Renal cortex interstitium (tissue), 11 donors: ENCODE measurements around the gene HSPA8. TPM values are rescaled to one million over a fixed set of nuclear protein-coding genes. Genes with fewer than 3 reads are reported as not detected.
"Not testable (repeated sequence)": the region's sequence is repeated elsewhere in the genome, so short reads cannot be mapped to it uniquely, and the experiment has no call there.

Experiments used
- DNase-seq, 11 donors: peaks; one replicate each; pipeline ENCODE4 v3.0.0-alpha.2; 2013; ENCODE audit warnings: low read depth in 9 of 11, low spot score in 4 of 11; ENCODE audit errors: extremely low read depth in 1 of 11
- polyA plus RNA-seq, 3 donors: library from polyadenylated mRNA; unstranded; fragments of 120-200 nt; gene quantifications; one replicate each; pipeline ENCODE4 v1.2.1, GENCODE V29; 2013; ENCODE audit not compliant: insufficient read length in 3 of 3

The HSPA8 gene
- polyA plus RNA-seq, 3 donors = 1,091 to 1,438 (median 1,348) TPM

DNA sequence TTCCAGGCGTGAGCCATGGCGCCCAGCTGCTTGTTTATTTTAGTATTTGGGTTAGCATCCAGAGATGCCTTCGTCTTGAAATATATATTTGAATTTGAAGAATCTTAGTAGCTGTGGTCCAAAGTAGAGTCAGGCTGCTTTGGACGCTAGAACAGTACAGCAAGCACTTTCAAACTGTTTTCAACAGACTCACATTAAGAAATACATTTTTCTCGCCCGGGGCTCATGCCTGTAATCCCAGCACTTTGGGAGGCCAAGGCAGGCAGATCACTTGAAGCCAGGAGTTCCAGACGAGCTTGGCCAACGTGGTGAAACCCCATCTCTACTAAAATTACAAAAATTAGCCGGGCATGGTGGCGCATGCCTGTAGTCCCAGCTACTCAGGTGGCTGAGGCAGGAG is 27.0 kb upstream of the HSPA8 start:
- DNase-seq = not testable (repeated sequence)

DNA sequence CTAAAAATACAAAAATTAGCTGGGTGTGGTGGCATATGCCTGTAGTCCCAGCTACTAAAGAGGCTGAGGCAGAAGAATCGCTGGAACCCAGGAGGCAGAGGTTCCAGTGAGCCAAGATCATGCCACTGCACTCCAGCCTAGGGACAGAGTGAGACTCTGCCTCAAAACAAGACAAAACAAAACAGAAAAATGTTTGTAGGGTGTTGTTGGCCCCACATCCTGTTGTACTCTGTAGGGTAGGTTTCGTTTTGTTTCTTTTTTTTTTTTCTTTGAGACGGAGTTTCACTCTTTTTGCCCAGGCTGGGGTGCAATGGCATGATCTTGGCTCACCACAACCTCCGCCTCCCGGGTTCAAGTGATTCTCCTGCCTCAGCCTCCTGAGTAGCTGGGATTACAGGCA is 25.7 kb upstream of the HSPA8 start:
- not testable (repeated sequence) for DNase-seq

DNA sequence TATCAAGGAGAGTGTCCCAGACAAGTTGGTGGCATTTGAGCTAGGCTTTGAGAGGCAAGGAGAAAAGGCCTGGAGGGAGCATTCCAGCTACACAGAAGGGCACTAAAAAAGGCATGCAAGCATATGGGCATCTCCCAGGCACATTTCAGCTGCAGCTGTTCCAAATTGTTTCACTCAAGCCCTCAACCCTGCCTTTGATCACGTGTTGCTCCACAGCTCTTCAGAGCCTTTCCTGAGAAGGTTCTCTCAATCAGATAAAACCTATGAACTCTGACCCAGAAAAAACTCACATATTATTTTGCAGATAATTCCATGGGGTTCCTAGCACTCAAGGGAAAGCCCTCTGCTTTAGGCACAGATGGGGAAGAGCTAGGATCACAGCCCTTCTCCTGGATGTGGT is 24.4 kb upstream of the HSPA8 start:
- no peak for DNase-seq

DNA sequence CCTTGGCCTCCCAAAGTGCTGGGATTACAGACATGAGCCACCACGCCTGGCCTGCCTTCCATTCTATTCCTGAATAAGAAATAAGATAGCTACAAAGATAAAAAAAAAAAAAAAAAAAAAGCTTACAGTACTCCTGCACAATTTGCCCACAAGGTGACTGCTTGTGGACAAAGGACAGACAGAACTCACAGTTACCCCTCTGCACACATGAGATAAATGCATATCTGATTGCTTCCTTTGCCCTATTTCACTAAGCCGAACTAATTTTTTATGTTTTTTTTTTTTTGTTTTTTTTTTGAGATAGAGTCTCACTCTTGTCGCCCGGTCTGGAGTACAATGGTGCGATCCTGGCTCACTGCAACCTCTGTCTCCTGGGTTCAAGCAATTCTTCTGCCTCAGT is 23.6 kb upstream of the HSPA8 start:
- no peak for DNase-seq

DNA sequence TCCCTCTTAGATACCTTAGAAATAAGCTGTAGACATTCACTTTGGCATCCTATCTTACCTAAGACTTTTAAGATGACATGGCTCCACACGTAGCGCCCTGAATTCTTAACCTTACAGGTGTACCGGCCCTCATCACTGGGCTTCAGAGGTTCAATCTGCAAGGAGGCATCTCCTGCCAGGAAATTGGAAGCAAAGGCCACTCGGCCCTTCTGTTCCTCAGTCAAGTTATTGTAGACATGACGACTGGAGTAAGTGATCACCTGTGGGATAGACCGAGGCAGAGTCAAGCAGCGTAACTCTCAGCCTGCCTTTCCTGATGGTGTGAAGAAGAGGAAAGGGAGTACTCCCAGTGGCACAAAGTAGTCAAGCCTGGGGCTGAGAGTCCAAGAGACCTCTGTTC is 22.5 kb upstream of the HSPA8 start:
- DNase-seq = no peak

DNA sequence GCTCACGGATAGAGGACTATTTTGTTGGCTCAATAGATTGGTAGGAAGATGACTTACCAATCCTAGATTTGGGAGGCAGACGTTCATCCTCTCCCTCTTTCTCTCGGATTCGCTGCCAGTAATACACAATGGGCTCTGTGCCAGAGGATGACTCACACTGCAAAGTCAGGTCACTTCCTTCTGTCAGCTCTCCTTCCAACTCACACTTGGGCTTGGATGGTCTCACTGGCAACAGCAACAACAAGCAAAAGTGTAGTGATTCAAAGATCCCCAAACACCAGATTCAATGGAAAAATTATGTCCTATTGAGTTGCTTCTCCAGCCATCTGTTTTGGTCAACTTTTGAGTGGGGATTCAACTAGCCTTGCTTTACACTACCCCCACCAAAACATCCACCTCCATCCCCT is 21.7 kb upstream of the HSPA8 start:
- DNase-seq = peak in 1 of 11 donors; percentile 40

DNA sequence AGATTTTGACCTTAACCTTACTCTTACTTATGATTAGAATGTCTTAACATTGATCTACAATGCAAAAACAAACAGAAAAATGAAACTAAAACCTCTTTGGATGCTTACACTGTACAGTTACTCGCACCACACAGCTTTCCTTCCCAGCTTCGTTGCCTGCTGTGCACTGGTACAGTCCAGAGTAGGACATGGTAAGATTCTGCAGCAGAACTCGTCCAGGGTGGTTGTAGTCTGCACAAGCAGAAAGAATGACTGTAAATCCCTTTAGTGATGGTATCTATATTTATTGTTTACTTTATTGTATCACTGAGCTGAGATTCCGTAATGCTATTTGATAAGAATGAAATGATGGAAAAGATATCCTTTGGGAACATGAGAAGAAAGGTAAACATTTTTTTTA is 21.0 kb upstream of the HSPA8 start:
- no peak for DNase-seq

DNA sequence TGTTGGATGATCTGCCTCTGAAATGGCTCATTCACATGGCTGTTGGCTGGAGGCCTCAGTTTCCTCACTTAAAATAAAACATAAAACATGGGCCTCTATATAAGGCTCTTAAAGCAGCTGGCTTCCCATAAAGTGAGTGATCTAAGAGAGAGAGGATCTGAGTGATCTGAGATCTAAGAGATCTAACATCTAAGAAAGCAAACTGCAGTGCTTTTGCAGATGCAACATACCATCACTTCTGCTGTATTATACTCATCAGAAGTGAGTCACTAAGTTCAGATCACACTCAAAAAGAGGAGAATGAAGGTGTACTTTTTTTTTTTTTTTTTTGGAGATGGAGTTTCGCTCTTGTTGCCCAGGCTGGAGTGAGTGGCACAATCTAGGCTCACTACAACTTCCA is 18.1 kb upstream of the HSPA8 start:
- no peak for DNase-seq

DNA sequence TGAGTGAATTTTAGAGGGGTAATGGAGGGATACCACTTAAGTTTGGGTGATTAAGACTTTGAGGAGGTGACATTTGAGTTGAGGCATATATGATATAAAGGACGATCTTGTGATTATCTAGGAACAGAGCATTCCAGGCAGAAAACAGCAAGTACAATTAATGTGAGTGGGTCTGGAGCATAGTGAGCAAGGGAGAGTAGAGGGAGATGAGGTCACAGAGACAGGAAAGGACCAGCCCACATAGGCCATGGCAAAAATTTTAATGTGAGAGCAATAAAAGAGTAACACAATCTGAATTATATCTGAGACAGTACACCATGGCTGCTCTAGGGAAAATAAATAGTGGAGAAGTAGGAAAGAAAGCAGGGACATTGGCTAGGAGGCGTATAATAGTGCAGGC is 14.5 kb upstream of the HSPA8 start:
- no peak for DNase-seq

DNA sequence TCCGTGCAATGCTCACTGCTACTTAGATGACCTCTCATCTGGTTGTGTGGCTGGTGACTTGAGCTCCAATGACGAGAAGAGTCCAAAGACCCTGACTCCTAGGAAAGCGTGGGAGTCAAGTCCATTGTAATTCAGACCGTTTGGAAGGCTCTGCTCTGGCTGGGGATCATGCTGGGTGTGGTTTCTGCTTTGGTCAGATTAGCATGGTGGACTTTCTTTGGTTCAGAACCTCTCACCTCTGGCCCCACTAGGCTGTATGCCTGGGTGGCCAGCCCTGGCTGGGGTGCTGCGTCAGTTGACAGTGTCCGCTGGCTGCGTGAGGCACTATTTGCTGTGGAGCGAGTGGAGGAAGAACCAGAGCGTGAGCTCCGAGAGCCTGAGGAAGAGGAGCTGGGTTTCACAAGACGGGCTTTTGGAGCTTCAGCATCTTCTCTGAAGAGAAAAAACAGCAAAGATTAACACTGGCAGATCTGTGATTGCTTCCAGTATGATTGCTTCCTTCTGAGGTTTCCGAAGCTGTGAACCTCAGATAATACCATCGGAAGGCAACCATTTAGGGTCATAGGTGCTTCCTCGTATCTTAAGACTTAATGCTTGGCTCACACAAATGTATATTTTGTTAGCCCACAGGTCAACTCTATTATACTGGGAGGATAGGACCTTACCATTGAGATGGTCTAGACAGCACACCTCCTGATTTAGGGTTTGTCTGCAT is 11.6 kb upstream of the HSPA8 start:
- no peak for DNase-seq

DNA sequence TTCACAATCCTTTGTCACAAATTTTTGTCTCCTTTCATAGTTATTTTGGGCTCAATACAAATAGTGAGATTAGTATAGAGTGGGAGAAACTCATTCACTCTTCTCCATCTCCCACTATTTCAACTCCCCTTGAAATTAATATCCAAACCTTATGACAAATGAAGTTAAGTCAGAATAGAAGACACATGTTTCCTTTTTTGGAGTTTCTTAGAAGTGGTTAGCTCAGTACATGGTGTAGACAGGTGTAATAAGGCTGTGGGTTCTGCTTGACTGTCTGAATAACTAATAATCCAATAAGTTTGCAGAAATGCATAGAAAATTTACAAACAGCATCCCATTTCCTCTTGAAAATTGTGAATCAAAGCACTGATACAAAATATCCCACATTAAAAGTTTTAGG is 10.8 kb upstream of the HSPA8 start:
- no peak for DNase-seq

DNA sequence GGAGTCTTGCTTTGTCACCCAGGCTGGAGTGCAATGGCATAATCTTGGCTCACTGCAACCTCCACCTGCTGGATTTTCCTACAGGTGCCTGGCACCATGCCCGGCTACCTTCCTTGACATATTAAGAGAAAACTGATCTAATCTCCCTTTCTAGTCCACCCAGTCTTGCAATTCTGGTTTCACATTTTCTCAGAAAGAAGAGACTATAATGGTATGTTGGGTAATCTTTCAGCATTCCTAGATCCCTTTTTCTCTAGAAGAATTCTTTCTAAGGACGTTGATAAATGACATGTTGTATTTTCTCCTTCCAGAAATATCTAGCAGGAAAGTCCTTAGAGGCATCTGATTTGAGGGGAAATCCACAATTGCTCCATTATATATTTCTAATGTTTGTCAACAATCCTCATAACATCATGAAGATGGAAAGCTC is 10.4 kb upstream of the HSPA8 start:
- no peak for DNase-seq

DNA sequence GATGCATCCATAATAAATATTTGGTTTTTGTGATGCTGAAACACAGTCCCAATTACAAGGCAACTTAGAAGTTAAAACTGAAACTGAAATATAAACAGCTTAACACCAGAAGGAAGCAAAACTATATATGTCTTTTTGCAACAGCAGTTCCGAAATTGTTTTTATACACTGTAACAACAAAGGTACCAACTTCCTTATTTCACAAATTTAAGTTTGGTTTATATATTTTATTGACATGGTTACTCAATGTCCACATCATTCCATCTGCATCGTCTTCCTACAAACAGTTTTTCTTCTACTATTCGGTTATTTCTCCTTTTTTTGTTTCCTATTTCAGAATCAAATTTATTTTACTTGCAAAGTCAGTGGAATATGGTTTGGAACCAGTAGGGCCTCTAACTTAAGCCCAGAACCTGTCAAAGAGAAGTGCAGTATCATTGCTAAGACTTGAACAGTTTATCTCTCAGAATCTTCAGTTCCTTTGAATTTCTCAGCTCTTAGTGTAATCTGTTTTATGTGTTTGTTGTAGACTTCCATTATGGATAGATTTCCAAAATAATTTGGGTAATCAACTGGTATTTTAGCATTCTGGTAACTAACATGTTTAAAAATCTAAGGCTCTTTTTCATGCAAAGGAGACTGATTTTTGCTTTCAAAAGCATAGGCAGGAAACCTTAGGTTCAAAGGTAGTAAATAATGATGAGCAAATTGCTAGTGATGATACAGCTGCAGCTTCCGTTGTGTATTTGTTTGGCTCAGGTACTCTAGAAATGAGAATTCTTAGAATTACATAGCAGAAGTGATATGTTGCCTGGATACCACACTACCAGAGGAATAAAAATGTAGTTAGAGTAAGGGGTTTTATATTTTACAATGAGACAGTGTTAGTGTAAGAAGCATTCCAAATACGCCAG is 8.2 kb upstream of the HSPA8 start:
- DNase-seq = no peak

DNA sequence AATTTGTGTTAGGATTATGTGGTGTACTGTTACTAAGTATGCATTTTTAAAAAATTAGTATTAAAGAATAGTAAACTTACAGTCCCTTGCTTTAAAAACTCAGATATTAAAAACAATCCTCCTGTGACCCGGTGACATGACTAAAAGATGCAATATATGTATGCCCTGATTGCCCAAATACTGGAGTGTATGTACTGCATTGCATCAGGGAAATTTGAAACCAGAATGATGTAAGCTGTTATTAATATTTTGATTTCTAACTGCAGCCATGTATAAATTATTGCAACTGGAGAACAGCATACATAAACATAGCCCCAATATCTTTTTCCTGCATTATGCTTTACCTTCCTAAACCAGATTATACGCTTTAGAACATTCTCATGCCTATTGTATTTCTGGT is 3.7 kb upstream of the HSPA8 start:
- DNase-seq = no peak

DNA sequence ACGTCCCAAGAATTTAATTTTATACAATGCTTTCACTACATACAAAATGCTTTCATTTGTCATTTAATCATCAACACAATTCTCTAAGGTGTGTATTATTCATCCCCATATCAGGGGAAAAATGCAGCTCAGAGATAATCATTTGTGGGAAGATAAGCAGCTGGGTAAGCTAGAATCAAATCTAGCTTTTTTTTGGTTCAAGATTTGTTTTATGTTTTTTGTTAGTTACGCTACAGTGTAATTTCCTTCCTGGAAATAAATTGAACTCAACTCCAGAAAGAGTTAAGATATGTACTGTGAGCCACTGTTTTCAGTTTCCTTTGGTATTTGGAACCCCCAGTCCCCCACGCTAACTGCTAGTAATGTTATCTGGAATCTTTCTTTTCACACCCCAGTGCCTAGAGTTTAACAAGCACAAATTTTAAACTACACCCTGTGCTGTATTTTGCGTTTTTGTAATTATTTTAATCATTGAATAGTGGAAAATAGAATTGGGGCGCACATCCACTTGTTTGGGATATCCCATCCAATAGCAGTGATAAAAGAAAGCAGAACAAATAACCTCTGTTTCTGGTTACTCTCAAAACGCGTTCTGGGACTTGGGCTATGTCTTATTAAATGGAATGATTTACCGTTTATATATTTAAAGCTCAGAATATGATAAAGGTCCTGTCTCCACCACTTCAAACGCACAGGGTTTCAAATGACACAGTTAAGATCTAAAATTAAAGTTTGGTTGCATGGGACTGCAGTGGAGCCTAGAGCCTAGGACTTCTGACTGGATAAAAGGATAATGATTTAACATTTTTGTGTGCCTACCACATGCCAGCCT is 2.1 kb upstream of the HSPA8 start:
- DNase-seq = no peak

DNA sequence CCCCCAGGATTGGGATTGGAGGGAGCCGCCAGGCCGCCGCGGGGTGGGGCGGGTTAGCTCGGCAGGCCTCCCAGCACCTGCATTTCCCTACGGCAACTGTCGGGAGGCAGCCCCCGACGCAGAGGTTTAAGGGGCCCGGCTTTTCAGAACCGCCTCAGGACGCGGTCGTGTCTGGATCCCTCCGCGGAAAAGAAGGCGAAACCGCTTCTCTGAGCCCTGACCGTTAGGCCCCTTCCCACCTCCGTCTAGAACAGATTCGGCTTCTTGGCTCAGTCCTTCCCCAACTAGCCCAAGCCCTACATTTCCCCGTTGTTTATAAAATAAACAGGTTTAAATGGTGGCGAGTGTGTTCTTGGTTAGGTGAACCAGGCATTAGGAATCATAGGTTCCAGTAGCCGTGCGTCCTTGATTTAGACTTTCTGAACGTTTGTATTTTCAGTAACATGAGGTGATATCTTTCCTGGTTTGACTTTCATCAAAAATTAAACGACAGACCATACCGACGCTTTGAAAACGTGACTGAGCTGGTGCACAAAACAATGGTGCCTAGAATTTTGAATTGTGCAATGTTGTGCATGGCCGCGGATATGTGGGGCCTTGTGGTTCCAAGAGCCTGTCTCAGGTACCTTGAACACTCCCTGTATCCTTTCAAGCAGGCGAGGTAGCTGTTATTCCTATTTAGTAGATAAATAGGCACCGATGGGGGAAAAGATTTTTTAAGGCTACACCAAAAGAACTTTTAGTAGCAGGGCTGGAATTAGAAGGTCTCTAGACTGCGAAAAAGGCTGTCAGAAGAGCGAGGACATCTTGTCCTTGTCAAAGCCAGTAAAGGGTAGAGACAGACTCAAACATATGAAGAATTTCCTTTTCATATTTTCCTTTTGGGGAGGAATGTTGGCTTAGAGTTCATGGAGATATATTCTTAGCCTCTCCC is 1.2 kb upstream of the HSPA8 start:
- peak in 3 of 11 donors; percentile 55 to 78 (median 57) for DNase-seq

DNA sequence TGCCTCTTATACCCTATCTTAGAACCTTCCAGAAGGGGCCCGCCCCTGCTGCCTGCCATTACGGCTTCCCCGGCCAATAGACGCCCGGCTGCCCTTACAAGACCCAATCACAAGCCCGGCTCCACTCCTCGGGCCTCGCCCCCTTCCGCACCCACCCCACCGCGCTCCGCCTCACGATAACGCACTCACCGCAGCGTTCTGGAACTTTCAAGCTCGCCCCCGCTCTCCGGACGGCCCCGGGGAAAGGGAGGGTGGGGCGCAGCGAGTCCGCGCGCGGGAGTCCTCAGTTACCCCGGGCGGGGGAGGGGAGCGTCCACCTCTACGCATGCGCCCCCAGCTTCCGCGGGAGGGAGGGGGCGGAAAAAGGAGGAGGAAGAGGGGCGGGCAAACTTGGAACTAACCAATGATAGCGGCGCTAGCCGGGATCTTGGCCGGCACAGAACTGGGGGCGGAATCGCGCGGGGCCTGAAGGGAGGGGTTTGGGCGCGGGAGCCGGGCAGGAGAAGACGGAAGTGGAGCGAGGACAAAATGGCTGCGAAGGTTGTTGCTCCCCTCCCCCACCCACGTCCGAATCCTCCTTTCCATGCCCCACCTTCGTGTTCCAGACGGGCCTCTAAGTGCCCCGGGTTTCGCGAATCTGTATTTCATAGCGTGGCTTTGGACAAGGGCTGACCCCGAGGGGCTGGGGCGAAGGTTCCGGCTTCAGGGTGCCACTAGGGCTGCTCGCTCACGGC is 389 bp upstream of the HSPA8 start:
- DNase-seq = peak; percentile 96 to 99 (median 98)
